Measurements from ENCODE around the gene CBS.
"Not testable (repeated sequence)": the region's sequence is repeated elsewhere in the genome, so short reads cannot be mapped to it uniquely, and the experiment has no call there.

CBS gene

GRCh38 chr21:43023175-43023574 is 52.5 kb downstream of the CBS start:
- no peak for DNase-seq

- no peak for DNase-seq
Observed at GRCh38 chr21:43021756-43022600, 53.7 kb downstream of the CBS start.

GRCh38 chr21:43021191-43021590 is 54.4 kb downstream of the CBS start:
- no peak for DNase-seq

- no peak for DNase-seq
Observed at GRCh38 chr21:43020771-43021170, 54.9 kb downstream of the CBS start.

- no peak for DNase-seq
Observed at GRCh38 chr21:43020177-43020576, 55.5 kb downstream of the CBS start.

GRCh38 chr21:43018519-43018918 is 57.1 kb downstream of the CBS start:
- DNase-seq = no peak

- no peak for DNase-seq
Observed at GRCh38 chr21:43016728-43017127, 58.9 kb downstream of the CBS start.

- no peak for DNase-seq
Observed at GRCh38 chr21:43015906-43016540, 59.6 kb downstream of the CBS start.

- DNase-seq = no peak
Observed at GRCh38 chr21:43012596-43012995, 63.0 kb downstream of the CBS start.

GRCh38 chr21:43006874-43007208 is 68.8 kb downstream of the CBS start:
- DNase-seq = no peak

- not testable (repeated sequence) for DNase-seq
Observed at GRCh38 chr21:43006051-43006873, 69.4 kb downstream of the CBS start.

- no peak for DNase-seq
Observed at GRCh38 chr21:43005635-43006034, 70.0 kb downstream of the CBS start.

GRCh38 chr21:43004926-43005325 is 70.7 kb downstream of the CBS start:
- no peak for DNase-seq
